HCT116 (cell line): Measurements from ENCODE around the gene PRKCZ. TPM values are rescaled to one million over a fixed set of nuclear protein-coding genes. Genes with fewer than 3 reads are reported as not detected.

Source experiments
- ATAC-seq: fragments of 200-7000 bp; cut with Tn5 transposase; 2 replicates; pipeline ENCODE4 v1.9.1; 2020; ENCODE audit warnings: mild to moderate bottlenecking, moderate library complexity
- BruUV-seq: library from RNA; stranded (reverse); fragments of 400-500 nt; replicated peaks from 2 replicates; lab custom pipeline; 2021; lab: Mats Ljungman, UMichigan
- CTCF ChIA-PET: fragments of 300-600 bp; sonication (Branson Sonifier 250); formaldehyde crosslinking; loops from one replicate; lab custom pipeline; 2021; ENCODE audit warnings: antibody characterized with exemption; lab: Charles Lee
- POLR2A ChIA-PET: fragments of 300-600, 350-600 bp; sonication (Branson Sonifier 250); formaldehyde crosslinking; loops from one replicate; lab custom pipeline; 2021; ENCODE audit warnings: antibody characterized with exemption; lab: Charles Lee
- RAD21 ChIA-PET, 2 experiments: fragments of 300-600 bp; sonication (Branson Sonifier 250); formaldehyde crosslinking; loops; one replicate each; lab custom pipeline; 2023; ENCODE audit warnings: low total read pairs in 2 of 2; ENCODE audit not compliant: uncharacterized antibody in 2 of 2, unreplicated experiment in 2 of 2, low non-redundant PET in 1 of 2; lab: Charles Lee
- DNase-seq: peaks from one replicate; pipeline ENCODE4 v3.0.0-alpha.2; 2010; ENCODE audit warnings: low read depth, low spot score
- H2AFZ ChIP-seq: fragments of 200-600 bp; shearing (Covaris generic), sonication (generic); 2 replicates; pipeline ENCODE4 v1.6.1; 2017; ENCODE audit warnings: low read depth, mixed run types, mixed read lengths, antibody characterized with exemption, low read length; ENCODE audit not compliant: poor library complexity, severe bottlenecking
- H3K27ac ChIP-seq: 2 replicates; pipeline ENCODE4 v1.5.1; 2012; ENCODE audit warnings: low read depth, low read length
- H3K27me3 ChIP-seq: fragments of 200-600 bp; sonication (generic); 2 replicates; pipeline ENCODE4 v1.6.1; 2016; ENCODE audit warnings: mixed run types, low read length, mixed read lengths; ENCODE audit not compliant: insufficient read depth
- H3K36me3 ChIP-seq, 2 experiments: fragments of 200-500 bp in 1 of 2; fragments of 200-600 bp in 1 of 2; sonication (Bioruptor generic) in 1 of 2; sonication (generic) in 1 of 2; 2 replicates each; pipeline versions ENCODE4 v1.5.1 to v1.6.1; 2014 to 2016; ENCODE audit warnings: low read length in 2 of 2, inconsistent platforms in 1 of 2, mixed read lengths in 1 of 2, mixed run types in 1 of 2; ENCODE audit not compliant: insufficient read depth in 2 of 2, control insufficient read depth in 1 of 2
- H3K4me1 ChIP-seq, 2 experiments: fragments of 200-600 bp in 1 of 2; sonication (generic) in 1 of 2; 2 replicates each; pipeline versions ENCODE4 v1.5.1 to v1.6.1; 2012 to 2017; ENCODE audit warnings: low read length in 2 of 2, inconsistent platforms in 1 of 2, mild to moderate bottlenecking in 1 of 2, mixed read lengths in 1 of 2, mixed run types in 1 of 2, moderate library complexity in 1 of 2; ENCODE audit not compliant: insufficient read depth in 2 of 2, control insufficient read depth in 1 of 2
- H3K4me2 ChIP-seq: fragments of 200-600 bp; sonication (generic); 2 replicates; pipeline ENCODE4 v1.6.1; 2017; ENCODE audit warnings: mixed run types, low read length, mixed read lengths
- H3K4me3 ChIP-seq, 2 experiments: fragments of 200-600 bp in 1 of 2; sonication (generic) in 1 of 2; replicated peaks in 1 of 2; 2 replicates each; pipeline ENCODE4 v1.5.1; 2011 to 2016; ENCODE audit warnings: low read length in 2 of 2, control low read depth in 1 of 2, low read depth in 1 of 2, mild to moderate bottlenecking in 1 of 2, mixed read lengths in 1 of 2, mixed run types in 1 of 2
- H3K79me2 ChIP-seq: fragments of 200-600 bp; sonication (generic); 2 replicates; pipeline ENCODE4 v1.6.1; 2017; ENCODE audit warnings: mild to moderate bottlenecking, mixed run types, low read length, moderate library complexity, mixed read lengths; ENCODE audit not compliant: insufficient read depth
- H3K9ac ChIP-seq: fragments of 200-600 bp; sonication (generic); 2 replicates; pipeline ENCODE4 v1.6.1; 2016; ENCODE audit warnings: low read length, mixed read lengths
- H3K9me2 ChIP-seq: fragments of 200-600 bp; sonication (generic), shearing (Covaris generic); 2 replicates; pipeline ENCODE4 v1.6.1; 2017; ENCODE audit warnings: mixed run types, mild to moderate bottlenecking, moderate library complexity; ENCODE audit not compliant: insufficient read depth
- H3K9me3 ChIP-seq, 2 experiments: fragments of 200-500 bp in 1 of 2; fragments of 200-600 bp in 1 of 2; sonication (Bioruptor generic) in 1 of 2; sonication (generic) in 1 of 2; 2 replicates each; pipeline ENCODE4 v1.6.1; 2014 to 2017; ENCODE audit warnings: low read length in 2 of 2, mixed read lengths in 2 of 2, inconsistent platforms in 1 of 2, low read depth in 1 of 2, mild to moderate bottlenecking in 1 of 2, mixed run types in 1 of 2, moderate library complexity in 1 of 2; ENCODE audit not compliant: control insufficient read depth in 1 of 2, insufficient read depth in 1 of 2
- H4K20me1 ChIP-seq: fragments of 200-600 bp; sonication (generic), shearing (Covaris generic); 2 replicates; pipeline ENCODE4 v1.6.1; 2017; ENCODE audit warnings: mixed run types, mild to moderate bottlenecking, moderate library complexity; ENCODE audit not compliant: insufficient read depth
- ATF3 ChIP-seq: IDR thresholded peaks from 2 replicates; pipeline ENCODE4 v1.6.1; 2012
- CBX3 ChIP-seq: IDR thresholded peaks from 2 replicates; pipeline ENCODE4 v1.6.1; 2012; ENCODE audit warnings: low read depth
- CTCF ChIP-seq, 3 experiments: fragments of 200-600 bp in 1 of 3; sonication (generic) in 1 of 3; IDR thresholded peaks in 2 of 3; conservative IDR thresholded peaks in 1 of 3; 2 replicates each; pipeline ENCODE4 v1.5.1; 2012 to 2017; ENCODE audit warnings: low read depth in 2 of 3, low read length in 2 of 3, antibody characterized with exemption in 1 of 3, borderline replicate concordance in 1 of 3, control low read depth in 1 of 3, mild to moderate bottlenecking in 1 of 3, mixed read lengths in 1 of 3, mixed run types in 1 of 3, moderate library complexity in 1 of 3; ENCODE audit not compliant: insufficient read depth in 1 of 3
- FOSL1 ChIP-seq: IDR thresholded peaks from 2 replicates; pipeline ENCODE4 v1.6.1; 2012; ENCODE audit warnings: low read depth
- MAX ChIP-seq: IDR thresholded peaks from 2 replicates; pipeline ENCODE4 v1.6.1; 2012
- POLR2AphosphoS5 ChIP-seq: IDR thresholded peaks from 2 replicates; pipeline ENCODE4 v1.6.1; 2011; ENCODE audit warnings: mild to moderate bottlenecking, low read depth, low read length, moderate library complexity
- SIN3A ChIP-seq: IDR thresholded peaks from 2 replicates; pipeline ENCODE4 v1.6.1; 2012; ENCODE audit warnings: low read depth
- SRF ChIP-seq: IDR thresholded peaks from 2 replicates; pipeline ENCODE4 v1.6.1; 2012; ENCODE audit warnings: low read depth
- YY1 ChIP-seq: IDR thresholded peaks from 2 replicates; pipeline ENCODE4 v1.6.1; 2011; ENCODE audit warnings: low read length, low read depth, moderate library complexity, mild to moderate bottlenecking; ENCODE audit not compliant: insufficient replicate concordance; ENCODE audit errors: extremely low read depth
- intact Hi-C: fragments of 100-400 bp; cut with micrococcal nuclease; formaldehyde crosslinking; loops from 2 replicates; pipeline ENCODE4 v1.10.0; 2022
- total RNA-seq: library from RNA; stranded (reverse); gene quantifications from one replicate; pipeline ENCODE4 v1.2.1, GENCODE V29; 2021; ENCODE audit not compliant: unreplicated experiment
- TF ChIP-seq, protein P1 (sequence below): IDR thresholded peaks from 2 replicates; pipeline ENCODE4 v1.6.1; 2012; ENCODE audit warnings: low read depth

Gene PRKCZ
- total RNA-seq, 1 experiment from 2014 or later, result 46.8 TPM

- H2AFZ ChIP-seq, result no peak overlapping the region
- H3K36me3 ChIP-seq, result no peaks in the 10 kb centered on the region
- no peaks in the 10 kb centered on the region for H4K20me1 ChIP-seq
- ChIA-PET CTCF (no interaction called here), RAD21 (interaction anchor here in 1 of 2 experiments (0.8 kb wide), 1 partner anchor 82 kb away, joined by 3 read pairs; no protein-coding TSS in a partner anchor), POLR2A (no interaction called here)
- no peaks in the 10 kb centered on the region for H3K9me3 ChIP-seq
- intact Hi-C loops, result no loop called here
- no peak overlapping the region for H3K4me2 ChIP-seq
- no TSS peak for BruUV-seq
- no peaks in the 10 kb centered on the region for H3K9me2 ChIP-seq
- H3K27ac ChIP-seq, result no peak overlapping the region
- no peak overlapping the region for H3K4me3 ChIP-seq
- H3K9ac ChIP-seq, result no peak overlapping the region
- H3K27me3 ChIP-seq, result no peaks in the 10 kb centered on the region
- H3K4me1 ChIP-seq, result peaks cover 3 to 15% of the 10 kb centered on the region in 2 experiments; a peak in 3 of 4 replicates
- H3K79me2 ChIP-seq, result no peaks in the 10 kb centered on the region
- no peak for DNase-seq
- no peak for TF ChIP-seq SRF
- TF ChIP-seq MAX, result no peak
- no peak for TF ChIP-seq FOSL1
- TF ChIP-seq ATF3, result no peak
- no peak for TF ChIP-seq CBX3
- TF ChIP-seq YY1, result no peak
- TF ChIP-seq, protein P1, sequence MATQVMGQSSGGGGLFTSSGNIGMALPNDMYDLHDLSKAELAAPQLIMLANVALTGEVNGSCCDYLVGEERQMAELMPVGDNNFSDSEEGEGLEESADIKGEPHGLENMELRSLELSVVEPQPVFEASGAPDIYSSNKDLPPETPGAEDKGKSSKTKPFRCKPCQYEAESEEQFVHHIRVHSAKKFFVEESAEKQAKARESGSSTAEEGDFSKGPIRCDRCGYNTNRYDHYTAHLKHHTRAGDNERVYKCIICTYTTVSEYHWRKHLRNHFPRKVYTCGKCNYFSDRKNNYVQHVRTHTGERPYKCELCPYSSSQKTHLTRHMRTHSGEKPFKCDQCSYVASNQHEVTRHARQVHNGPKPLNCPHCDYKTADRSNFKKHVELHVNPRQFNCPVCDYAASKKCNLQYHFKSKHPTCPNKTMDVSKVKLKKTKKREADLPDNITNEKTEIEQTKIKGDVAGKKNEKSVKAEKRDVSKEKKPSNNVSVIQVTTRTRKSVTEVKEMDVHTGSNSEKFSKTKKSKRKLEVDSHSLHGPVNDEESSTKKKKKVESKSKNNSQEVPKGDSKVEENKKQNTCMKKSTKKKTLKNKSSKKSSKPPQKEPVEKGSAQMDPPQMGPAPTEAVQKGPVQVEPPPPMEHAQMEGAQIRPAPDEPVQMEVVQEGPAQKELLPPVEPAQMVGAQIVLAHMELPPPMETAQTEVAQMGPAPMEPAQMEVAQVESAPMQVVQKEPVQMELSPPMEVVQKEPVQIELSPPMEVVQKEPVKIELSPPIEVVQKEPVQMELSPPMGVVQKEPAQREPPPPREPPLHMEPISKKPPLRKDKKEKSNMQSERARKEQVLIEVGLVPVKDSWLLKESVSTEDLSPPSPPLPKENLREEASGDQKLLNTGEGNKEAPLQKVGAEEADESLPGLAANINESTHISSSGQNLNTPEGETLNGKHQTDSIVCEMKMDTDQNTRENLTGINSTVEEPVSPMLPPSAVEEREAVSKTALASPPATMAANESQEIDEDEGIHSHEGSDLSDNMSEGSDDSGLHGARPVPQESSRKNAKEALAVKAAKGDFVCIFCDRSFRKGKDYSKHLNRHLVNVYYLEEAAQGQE, result no peak
- no peak for TF ChIP-seq POLR2AphosphoS5
- TF ChIP-seq SIN3A, result no peak
- no peak for TF ChIP-seq CTCF (IDR thresholded peaks at IDR 0.05 in 2 of 3, conservative IDR thresholded peaks at IDR 0.05 in 1 of 3; ENCODE audit: borderline replicate concordance in 1 of 3, insufficient read depth in 1 of 3, low read depth in 2 of 3, low read length in 2 of 3)
- ATAC-seq, result no peak
Measured at GRCh38 chr1:2041305-2041704, 8.9 kb upstream of the PRKCZ start.
